ENCODE measurements around the gene BCAR3. TPM values are rescaled to one million over a fixed set of nuclear protein-coding genes. Genes with fewer than 3 reads are reported as not detected.

Gene BCAR3
- total RNA-seq, 4 donors from 2014 or later = 17.1 to 25.0 (median 22.9) TPM

DNA sequence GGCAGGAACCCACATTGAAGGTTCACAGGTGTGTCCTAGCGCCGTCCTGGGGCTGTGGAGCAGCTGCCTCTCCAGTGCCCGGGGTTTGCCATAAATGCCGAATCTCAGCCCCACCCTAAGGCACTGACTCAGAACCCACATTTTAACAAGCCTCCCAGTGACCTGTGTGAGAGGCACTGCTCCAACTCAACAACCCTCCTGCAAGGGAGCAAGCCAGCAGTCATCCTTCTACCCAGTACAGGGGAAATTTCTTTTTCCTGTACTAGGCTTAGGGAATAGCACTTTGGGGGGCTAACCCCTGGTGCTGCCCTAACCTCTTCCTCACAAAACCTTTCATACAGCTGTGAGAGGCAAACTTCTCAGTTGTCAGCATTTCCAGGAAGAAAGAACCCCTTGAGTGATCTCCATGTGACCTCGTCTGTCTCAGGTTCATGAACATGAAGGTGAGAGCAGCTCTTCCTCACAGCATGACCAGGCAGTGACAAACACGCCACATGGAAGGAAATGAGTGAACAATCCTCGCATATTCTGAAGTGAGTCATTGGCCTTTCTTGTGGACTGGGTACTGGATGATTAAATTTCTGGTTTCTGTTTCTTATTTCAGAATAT is 11.4 kb upstream of the BCAR3 start:
- intact Hi-C loops (cut with DNase I; ENCODE audit: low total_unique reads) = no loop called here
- no peaks in the 10 kb centered on the region for H3K9me3 ChIP-seq
- DNase-seq = no peak
- H3K4me1 ChIP-seq = no peaks in the 10 kb centered on the region
- in situ Hi-C loops (cut with MboI; ENCODE audit: low sequenced_read_pairs in 4 of 4) = no loop called here
- no peaks in the 10 kb centered on the region for H3K27me3 ChIP-seq
- H3K36me3 ChIP-seq = no peaks in the 10 kb centered on the region
- peak in 1 of 2 donors; percentile 53 for ATAC-seq
- H3K4me3 ChIP-seq = no peak overlapping the region
- TF ChIP-seq, protein P1, sequence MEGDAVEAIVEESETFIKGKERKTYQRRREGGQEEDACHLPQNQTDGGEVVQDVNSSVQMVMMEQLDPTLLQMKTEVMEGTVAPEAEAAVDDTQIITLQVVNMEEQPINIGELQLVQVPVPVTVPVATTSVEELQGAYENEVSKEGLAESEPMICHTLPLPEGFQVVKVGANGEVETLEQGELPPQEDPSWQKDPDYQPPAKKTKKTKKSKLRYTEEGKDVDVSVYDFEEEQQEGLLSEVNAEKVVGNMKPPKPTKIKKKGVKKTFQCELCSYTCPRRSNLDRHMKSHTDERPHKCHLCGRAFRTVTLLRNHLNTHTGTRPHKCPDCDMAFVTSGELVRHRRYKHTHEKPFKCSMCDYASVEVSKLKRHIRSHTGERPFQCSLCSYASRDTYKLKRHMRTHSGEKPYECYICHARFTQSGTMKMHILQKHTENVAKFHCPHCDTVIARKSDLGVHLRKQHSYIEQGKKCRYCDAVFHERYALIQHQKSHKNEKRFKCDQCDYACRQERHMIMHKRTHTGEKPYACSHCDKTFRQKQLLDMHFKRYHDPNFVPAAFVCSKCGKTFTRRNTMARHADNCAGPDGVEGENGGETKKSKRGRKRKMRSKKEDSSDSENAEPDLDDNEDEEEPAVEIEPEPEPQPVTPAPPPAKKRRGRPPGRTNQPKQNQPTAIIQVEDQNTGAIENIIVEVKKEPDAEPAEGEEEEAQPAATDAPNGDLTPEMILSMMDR (IDR thresholded peaks at IDR 0.05 in 4 of 5, conservative IDR thresholded peaks at IDR 0.05 in 1 of 5) = no peak
- TF ChIP-seq POLR2A (IDR thresholded peaks at IDR 0.05) = no peak
- H3K27ac ChIP-seq = no peak overlapping the region

DNA sequence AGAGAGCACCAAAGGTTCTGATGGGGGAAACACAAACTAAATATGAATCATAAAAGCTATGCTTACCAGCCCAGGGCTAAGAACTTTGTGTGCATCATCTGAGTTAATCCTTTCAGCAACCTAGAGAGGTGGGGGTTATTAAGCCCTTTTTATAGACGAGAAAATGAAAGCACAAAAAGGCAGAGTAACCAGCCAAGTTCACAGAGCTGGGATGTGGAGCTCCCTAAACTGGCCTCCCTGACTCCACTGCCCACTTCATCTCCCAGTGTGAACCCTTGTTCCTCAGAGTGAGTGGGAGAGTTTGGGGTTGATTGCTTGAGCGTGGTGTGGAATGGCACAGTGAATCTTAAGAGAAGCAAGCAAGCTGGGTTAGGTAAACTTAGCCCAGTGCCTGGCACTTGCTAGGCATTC is 10.8 kb upstream of the BCAR3 start:
- Histone ChIP-seq H3K36me3 (no peaks in the 10 kb centered on the region), H3K4me3 (no peak overlapping the region), H3K4me1 (no peaks in the 10 kb centered on the region), H3K27me3 (no peaks in the 10 kb centered on the region), H3K9me3 (no peaks in the 10 kb centered on the region), H3K27ac (no peak overlapping the region)
- TF ChIP-seq POLR2A (IDR thresholded peaks at IDR 0.05) = no peak
- TF ChIP-seq, protein P1 (IDR thresholded peaks at IDR 0.05 in 4 of 5, conservative IDR thresholded peaks at IDR 0.05 in 1 of 5) = no peak
- ATAC-seq (no peak), DNase-seq (no peak)
- in situ Hi-C loops (cut with MboI; ENCODE audit: low sequenced_read_pairs in 4 of 4) = no loop called here
- intact Hi-C loops (cut with DNase I; ENCODE audit: low total_unique reads) = no loop called here

DNA sequence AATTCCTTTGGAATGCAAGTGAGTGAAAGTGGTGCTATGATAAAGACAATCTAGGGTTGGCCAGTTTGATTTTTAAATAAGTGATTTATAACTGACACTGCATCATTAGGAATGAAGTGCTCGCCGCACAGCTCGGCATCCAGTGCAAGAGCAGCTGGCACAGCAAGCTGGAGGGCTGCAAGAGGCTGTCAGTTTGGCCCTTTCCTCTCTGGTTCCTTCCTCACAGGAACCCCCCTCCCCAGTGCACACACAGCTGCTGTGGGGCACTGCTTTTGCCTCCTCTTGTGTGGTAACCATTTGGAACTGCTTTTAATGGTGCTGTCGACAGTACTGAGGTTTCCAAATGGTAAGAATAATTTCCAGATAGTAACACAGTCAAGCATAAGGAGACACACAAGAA is 10.4 kb upstream of the BCAR3 start:
- TF ChIP-seq POLR2A (IDR thresholded peaks at IDR 0.05) = no peak
- TF ChIP-seq, protein P1 (IDR thresholded peaks at IDR 0.05 in 4 of 5, conservative IDR thresholded peaks at IDR 0.05 in 1 of 5) = no peak
- Histone ChIP-seq H3K9me3 (no peaks in the 10 kb centered on the region), H3K4me3 (no peak overlapping the region), H3K4me1 (no peaks in the 10 kb centered on the region), H3K27ac (no peak overlapping the region), H3K27me3 (no peaks in the 10 kb centered on the region), H3K36me3 (no peaks in the 10 kb centered on the region)
- DNase-seq (no peak), ATAC-seq (no peak)
- intact Hi-C loops (cut with DNase I; ENCODE audit: low total_unique reads) = no loop called here
- in situ Hi-C loops (cut with MboI; ENCODE audit: low sequenced_read_pairs in 4 of 4) = no loop called here

DNA sequence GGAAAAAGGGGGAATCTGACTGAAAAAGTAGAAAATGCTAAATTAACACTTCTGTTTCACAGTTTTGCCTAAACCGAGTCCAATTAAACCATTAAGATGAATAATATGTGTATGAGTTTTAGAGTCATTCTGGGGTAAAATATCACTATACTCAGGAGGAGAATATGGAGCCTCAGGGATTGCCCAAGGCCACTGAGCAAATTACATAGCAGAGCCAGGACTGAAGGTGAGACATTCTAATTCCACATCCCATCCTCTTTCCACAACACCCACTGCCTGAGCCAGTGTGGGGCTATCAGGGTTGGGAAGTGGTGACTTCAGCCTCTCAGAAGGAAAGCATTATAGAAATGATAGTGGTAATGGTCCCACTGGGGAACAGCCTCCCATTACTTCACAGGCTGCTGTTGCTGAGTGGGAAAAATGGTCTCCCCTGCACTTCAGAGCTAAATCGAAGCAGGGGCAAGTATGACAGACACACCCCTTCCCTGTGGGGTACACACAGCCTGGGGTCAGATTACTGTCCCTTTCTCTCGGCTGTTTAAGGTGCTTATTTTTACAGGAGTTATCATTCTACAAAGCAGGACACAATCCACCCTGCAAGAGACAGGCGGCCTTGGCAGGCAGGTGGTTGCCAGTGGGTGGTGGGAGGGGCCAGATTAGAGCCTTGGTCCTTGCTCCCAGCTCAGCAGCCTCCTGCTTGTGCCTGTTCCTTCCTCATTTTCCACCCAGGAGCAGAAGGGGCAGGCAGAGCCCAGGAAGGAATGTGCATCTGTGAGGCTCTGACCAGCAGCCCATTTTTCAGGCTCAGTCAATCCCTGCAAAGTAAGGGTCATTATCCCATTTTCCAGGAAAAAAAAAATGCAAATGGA is 9.5 kb upstream of the BCAR3 start:
- TF ChIP-seq, protein P1 (IDR thresholded peaks at IDR 0.05 in 4 of 5, conservative IDR thresholded peaks at IDR 0.05 in 1 of 5) = no peak
- TF ChIP-seq POLR2A (IDR thresholded peaks at IDR 0.05) = no peak
- Histone ChIP-seq H3K4me3 (no peak overlapping the region), H3K9me3 (no peaks in the 10 kb centered on the region), H3K27ac (no peak overlapping the region), H3K4me1 (no peaks in the 10 kb centered on the region), H3K27me3 (no peaks in the 10 kb centered on the region), H3K36me3 (no peaks in the 10 kb centered on the region)
- ATAC-seq = no peak
- no peak for DNase-seq
- in situ Hi-C loops (cut with MboI; ENCODE audit: low sequenced_read_pairs in 4 of 4) (no loop called here), intact Hi-C loops (cut with DNase I; ENCODE audit: low total_unique reads) (no loop called here)

Measured in gastrocnemius medialis (tissue), 4 donors.